OCI-LY3 (cell line): ENCODE data around the gene APOL2.

Source experiments
- CTCF ChIP-seq: fragments of 200-600, 300-600 bp; sonication (generic); IDR thresholded peaks from 2 replicates; pipeline ENCODE4 v1.5.1; 2014; ENCODE audit warnings: antibody characterized with exemption, low read length, low read depth
- EZH2phosphoT487 ChIP-seq: fragments of 200-600 bp; shearing (Covaris generic); IDR thresholded peaks from 2 replicates; pipeline ENCODE4 v1.6.1; 2018; ENCODE audit warnings: antibody characterized with exemption, mixed run types, low read depth

- TF ChIP-seq EZH2phosphoT487 (no peak), CTCF (no peak)
These were observed 46.2 kb downstream of the APOL2 start for GRCh38 chr22:36193171-36193570.
